Caco-2 (cell line): ENCODE results near the gene ZNF664. TPM values are rescaled to one million over a fixed set of nuclear protein-coding genes. Genes with fewer than 3 reads are reported as not detected.

Source experiments
- BruUV-seq: library from RNA; stranded (reverse); fragments of 400-500 nt; replicated peaks from 2 replicates; lab custom pipeline; 2021; lab: Mats Ljungman, UMichigan
- CTCF ChIA-PET: fragments of 300-600 bp; sonication (Branson Sonifier 250); formaldehyde crosslinking; loops from one replicate; lab custom pipeline; 2022; ENCODE audit warnings: antibody characterized with exemption; lab: Charles Lee
- POLR2A ChIA-PET: fragments of 300-600 bp; sonication (Branson Sonifier 250); formaldehyde crosslinking; loops from one replicate; lab custom pipeline; 2022; ENCODE audit warnings: antibody characterized with exemption; lab: Charles Lee
- DNase-seq, 2 experiments: peaks; one replicate each; pipeline versions ENCODE4 v3.0.0 to v3.0.0-alpha.2; 2020 to 2022
- H3K27me3 ChIP-seq: replicated peaks from 2 replicates; pipeline ENCODE4 v1.6.0; 2011; ENCODE audit warnings: low read length; ENCODE audit not compliant: control insufficient read depth, insufficient read depth
- H3K36me3 ChIP-seq: 2 replicates; pipeline ENCODE4 v1.5.1; 2011; ENCODE audit warnings: low read length; ENCODE audit not compliant: control insufficient read depth, insufficient read depth
- H3K4me1 ChIP-seq: fragments of 250-450 bp; sonication (Bioruptor Pico); 2 replicates; pipeline ENCODE4 v1.5.1; 2020; ENCODE audit warnings: mild to moderate bottlenecking
- H3K4me3 ChIP-seq: 2 replicates; pipeline ENCODE4 v1.5.1; 2011; ENCODE audit warnings: low read depth, mild to moderate bottlenecking, control low read depth, low read length
- H3K9me3 ChIP-seq: fragments of 250-450 bp; sonication (Bioruptor Pico); 2 replicates; pipeline ENCODE4 v1.5.1; 2020; ENCODE audit warnings: mild to moderate bottlenecking, moderate library complexity
- H3K27ac Mint-ChIP-seq: one replicate; pipeline ENCODE4 v1.8.0; 2022; ENCODE audit warnings: mixed read lengths; ENCODE audit not compliant: unreplicated experiment
- H3K27me3 Mint-ChIP-seq: one replicate; pipeline ENCODE4 v1.8.0; 2022; ENCODE audit warnings: mixed read lengths; ENCODE audit not compliant: insufficient read depth, unreplicated experiment
- H3K36me3 Mint-ChIP-seq: one replicate; pipeline ENCODE4 v1.8.0; 2022; ENCODE audit warnings: mild to moderate bottlenecking, mixed read lengths; ENCODE audit not compliant: insufficient read depth, unreplicated experiment
- H3K4me1 Mint-ChIP-seq: one replicate; pipeline ENCODE4 v1.8.0; 2022; ENCODE audit warnings: low read depth, mixed read lengths; ENCODE audit not compliant: unreplicated experiment
- H3K4me3 Mint-ChIP-seq: one replicate; pipeline ENCODE4 v1.8.0; 2022; ENCODE audit warnings: mild to moderate bottlenecking, moderate library complexity, mixed read lengths; ENCODE audit not compliant: unreplicated experiment
- H3K9me3 Mint-ChIP-seq: one replicate; pipeline ENCODE4 v1.8.0; 2022; ENCODE audit warnings: mixed read lengths; ENCODE audit not compliant: unreplicated experiment
- CTCF ChIP-seq, 2 experiments: fragments of 200-600 bp in 1 of 2; IDR thresholded peaks; 1 replicate in 1 of 2; 2 replicates in 1 of 2; pipeline versions ENCODE4 v1.5.1 to v1.8.0; 2011 to 2022; ENCODE audit warnings: antibody characterized with exemption in 1 of 2, control low read depth in 1 of 2, inconsistent platforms in 1 of 2, low read depth in 1 of 2, low read length in 1 of 2, mild to moderate bottlenecking in 1 of 2, moderate library complexity in 1 of 2; ENCODE audit not compliant: insufficient read depth in 1 of 2, severe bottlenecking in 1 of 2, unreplicated experiment in 1 of 2
- intact Hi-C: fragments of 100-400 bp; cut with micrococcal nuclease; formaldehyde crosslinking; loops from one replicate; pipeline ENCODE4 v1.10.0; 2022; ENCODE audit not compliant: unreplicated experiment
- total RNA-seq: library from RNA; stranded (reverse); gene quantifications from 2 replicates; pipeline ENCODE4 v1.2.3, GENCODE V29; 2022

ZNF664 gene
- total RNA-seq, 1 experiment from 2014 or later, result 117 TPM

GRCh38 chr12:124024263-124024678 lies 51.3 kb downstream of the ZNF664 start:
- H3K4me3 Mint-ChIP-seq, result no peak overlapping the region
- no peaks in the 10 kb centered on the region for H3K4me1 ChIP-seq
- ChIA-PET CTCF (no interaction called here), POLR2A (no interaction called here)
- TF ChIP-seq CTCF (IDR thresholded peaks at IDR 0.05; ENCODE audit: insufficient read depth in 1 of 2, low read depth in 1 of 2, low read length in 1 of 2, severe bottlenecking in 1 of 2, unreplicated experiment in 1 of 2), result no peak
- H3K36me3 ChIP-seq, result no peaks in the 10 kb centered on the region
- H3K9me3 Mint-ChIP-seq, result no peaks in the 10 kb centered on the region
- intact Hi-C loops, result no loop called here
- no peaks in the 10 kb centered on the region for H3K4me1 Mint-ChIP-seq
- no TSS peak for BruUV-seq
- no peaks in the 10 kb centered on the region for H3K27me3 Mint-ChIP-seq
- H3K9me3 ChIP-seq, result no peaks in the 10 kb centered on the region
- H3K4me3 ChIP-seq, result no peak overlapping the region
- H3K36me3 Mint-ChIP-seq, result peaks cover 7% of the 10 kb centered on the region
- no peak overlapping the region for H3K27ac Mint-ChIP-seq
- no peak for DNase-seq
- no peaks in the 10 kb centered on the region for H3K27me3 ChIP-seq

GRCh38 chr12:124024776-124025175 lies 51.8 kb downstream of the ZNF664 start:
- intact Hi-C loops, result no loop called here
- H3K4me1 ChIP-seq, result no peaks in the 10 kb centered on the region
- H3K36me3 ChIP-seq, result no peaks in the 10 kb centered on the region
- Mint-ChIP-seq H3K4me3 (no peak overlapping the region), H3K27ac (no peak overlapping the region), H3K36me3 (peaks cover 7% of the 10 kb centered on the region), H3K27me3 (no peaks in the 10 kb centered on the region), H3K9me3 (no peaks in the 10 kb centered on the region), H3K4me1 (no peaks in the 10 kb centered on the region)
- H3K9me3 ChIP-seq, result no peaks in the 10 kb centered on the region
- ChIA-PET CTCF (no interaction called here), POLR2A (no interaction called here)
- no peak for TF ChIP-seq CTCF (IDR thresholded peaks at IDR 0.05; ENCODE audit: insufficient read depth in 1 of 2, low read depth in 1 of 2, low read length in 1 of 2, severe bottlenecking in 1 of 2, unreplicated experiment in 1 of 2)
- DNase-seq, result no peak
- no TSS peak for BruUV-seq
- H3K27me3 ChIP-seq, result no peaks in the 10 kb centered on the region
- H3K4me3 ChIP-seq, result no peak overlapping the region

GRCh38 chr12:124025661-124026060 lies 52.6 kb downstream of the ZNF664 start:
- TF ChIP-seq CTCF (IDR thresholded peaks at IDR 0.05; ENCODE audit: insufficient read depth in 1 of 2, low read depth in 1 of 2, low read length in 1 of 2, severe bottlenecking in 1 of 2, unreplicated experiment in 1 of 2), result no peak
- POLR2A ChIA-PET, result no interaction called here
- Mint-ChIP-seq H3K27ac (no peak overlapping the region), H3K4me1 (no peaks in the 10 kb centered on the region), H3K36me3 (peaks cover 7% of the 10 kb centered on the region), H3K27me3 (no peaks in the 10 kb centered on the region), H3K9me3 (no peaks in the 10 kb centered on the region), H3K4me3 (no peak overlapping the region)
- intact Hi-C loops, result no loop called here
- no TSS peak for BruUV-seq
- Histone ChIP-seq H3K27me3 (no peaks in the 10 kb centered on the region), H3K36me3 (no peaks in the 10 kb centered on the region), H3K9me3 (no peaks in the 10 kb centered on the region), H3K4me1 (no peaks in the 10 kb centered on the region), H3K4me3 (no peak overlapping the region)
- no peak for DNase-seq
- CTCF ChIA-PET, result no interaction called here
